ENCODE results near the gene CYP46A1. TPM values are rescaled to one million over a fixed set of nuclear protein-coding genes. Genes with fewer than 3 reads are reported as not detected.

CYP46A1 gene
- total RNA-seq, 2 experiments from 2014 or later = 0.11 to 0.22 TPM

GRCh38 chr14:99657645-99658155 lies 26.4 kb upstream of the CYP46A1 start:
- Mint-ChIP-seq H3K9me3 (no peaks in the 10 kb centered on the region), H3K4me3 (no peak overlapping the region), H3K27me3 (peaks cover 83% of the 10 kb centered on the region), H3K36me3 (ENCODE audit: low read depth) (no peaks in the 10 kb centered on the region), H3K4me1 (ENCODE audit: low read depth) (peaks cover 4% of the 10 kb centered on the region), H3K27ac (no peak overlapping the region)
- Histone ChIP-seq H3K27ac (ENCODE audit: low read depth in 1 of 2, low read length in 2 of 2) (no peak overlapping the region), H3K9me3 (ENCODE audit: control insufficient read depth in 1 of 2, insufficient read depth in 1 of 2, low read length in 2 of 2) (peaks cover 0 to 5% of the 10 kb centered on the region in 2 experiments), H3K4me1 (ENCODE audit: insufficient read depth, low read length) (no peaks in the 10 kb centered on the region), H3K36me3 (ENCODE audit: insufficient read depth, low read length) (no peaks in the 10 kb centered on the region), H3K27me3 (ENCODE audit: control insufficient read depth in 1 of 2, insufficient read depth in 2 of 2, low read length in 2 of 2) (peaks cover 44 to 47% of the 10 kb centered on the region in 2 experiments), H3K4me3 (ENCODE audit: low read length) (no peak overlapping the region)
- ATAC-seq (ENCODE audit: poor library complexity) (no peak), DNase-seq (no peak)
- no peak for TF ChIP-seq CTCF (IDR thresholded peaks at IDR 0.05)
- ChIA-PET CTCF (no interaction called here), POLR2A (no interaction called here)
- intact Hi-C loops (cut with DNase I, micrococcal nuclease) = no loop called here

GRCh38 chr14:99658218-99658845 lies 25.8 kb upstream of the CYP46A1 start:
- Mint-ChIP-seq H3K9me3 (no peaks in the 10 kb centered on the region), H3K4me3 (no peak overlapping the region), H3K4me1 (ENCODE audit: low read depth) (peaks cover 4% of the 10 kb centered on the region), H3K27ac (no peak overlapping the region), H3K36me3 (ENCODE audit: low read depth) (no peaks in the 10 kb centered on the region), H3K27me3 (peaks cover 84% of the 10 kb centered on the region)
- ChIA-PET POLR2A (no interaction called here), CTCF (no interaction called here)
- Histone ChIP-seq H3K27ac (ENCODE audit: low read depth in 1 of 2, low read length in 2 of 2) (no peak overlapping the region), H3K9me3 (ENCODE audit: control insufficient read depth in 1 of 2, insufficient read depth in 1 of 2, low read length in 2 of 2) (peaks cover 0 to 5% of the 10 kb centered on the region in 2 experiments), H3K27me3 (ENCODE audit: control insufficient read depth in 1 of 2, insufficient read depth in 2 of 2, low read length in 2 of 2) (peaks cover 47 to 48% of the 10 kb centered on the region in 2 experiments), H3K4me3 (ENCODE audit: low read length) (no peak overlapping the region), H3K36me3 (ENCODE audit: insufficient read depth, low read length) (no peaks in the 10 kb centered on the region), H3K4me1 (ENCODE audit: insufficient read depth, low read length) (no peaks in the 10 kb centered on the region)
- intact Hi-C loops (cut with DNase I, micrococcal nuclease) = no loop called here
- no peak for DNase-seq
- ATAC-seq (ENCODE audit: poor library complexity) = no peak
- TF ChIP-seq CTCF (IDR thresholded peaks at IDR 0.05) = no peak

- Mint-ChIP-seq H3K4me1 (ENCODE audit: low read depth) (peaks cover 4% of the 10 kb centered on the region), H3K27ac (no peak overlapping the region), H3K36me3 (ENCODE audit: low read depth) (no peaks in the 10 kb centered on the region), H3K9me3 (no peaks in the 10 kb centered on the region), H3K27me3 (peaks cover 84% of the 10 kb centered on the region), H3K4me3 (no peak overlapping the region)
- Histone ChIP-seq H3K36me3 (ENCODE audit: insufficient read depth, low read length) (no peaks in the 10 kb centered on the region), H3K4me3 (ENCODE audit: low read length) (no peak overlapping the region), H3K27ac (ENCODE audit: low read depth in 1 of 2, low read length in 2 of 2) (no peak overlapping the region), H3K4me1 (ENCODE audit: insufficient read depth, low read length) (no peaks in the 10 kb centered on the region), H3K27me3 (ENCODE audit: control insufficient read depth in 1 of 2, insufficient read depth in 2 of 2, low read length in 2 of 2) (peaks cover 47% of the 10 kb centered on the region in 2 experiments), H3K9me3 (ENCODE audit: control insufficient read depth in 1 of 2, insufficient read depth in 1 of 2, low read length in 2 of 2) (peaks cover 0 to 5% of the 10 kb centered on the region in 2 experiments)
- ChIA-PET CTCF (no interaction called here), POLR2A (no interaction called here)
- no peak for ATAC-seq (ENCODE audit: poor library complexity)
- peak in 1 of 14 experiments; percentile 34 for DNase-seq
- TF ChIP-seq CTCF (IDR thresholded peaks at IDR 0.05) = no peak
- intact Hi-C loops (cut with DNase I, micrococcal nuclease) = no loop called here
These were observed 24.8 kb upstream of the CYP46A1 start for GRCh38 chr14:99659333-99659741.

Data from CD4-positive, alpha-beta T cell (primary cell).